ENCODE measurements around the gene HIGD1B.
"Not testable (repeated sequence)": the region's sequence is repeated elsewhere in the genome, so short reads cannot be mapped to it uniquely, and the experiment has no call there.

DNA sequence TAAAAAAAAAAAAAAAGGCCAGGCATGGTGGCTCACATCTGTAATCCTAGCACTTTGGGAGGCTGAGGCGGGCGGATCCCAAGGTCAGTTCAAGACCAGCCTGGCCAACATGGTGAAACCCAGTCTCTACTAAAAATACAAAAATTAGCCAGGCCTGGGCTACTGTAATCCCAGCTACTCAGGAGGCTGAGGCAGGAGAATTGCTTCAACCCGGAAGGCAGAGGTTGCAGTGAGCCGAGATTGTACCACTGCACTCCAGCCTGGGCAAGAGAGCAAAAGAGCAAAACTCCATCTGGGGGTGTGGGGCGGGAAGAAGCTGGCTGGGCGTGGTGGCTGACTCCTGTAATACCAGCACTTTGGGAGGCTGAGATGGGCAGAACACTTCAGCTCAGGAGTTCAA lies 29.2 kb upstream of the HIGD1B start:
- not testable (repeated sequence) for TF ChIP-seq EZH2 (IDR thresholded peaks at IDR 0.05; ENCODE audit: insufficient read depth, poor library complexity, severe bottlenecking); EZH2phosphoT487 (IDR thresholded peaks at IDR 0.05; ENCODE audit: insufficient read depth, low read depth)

All from GM23248 (cell line).